GM10248 (cell line): ENCODE measurements around the gene NADK2.

Experiments used
- CTCF ChIA-PET: fragments of 300-600 bp; sonication (Branson Sonifier 250); formaldehyde crosslinking; extraction: SDS; loops from one replicate; lab custom pipeline; 2021; ENCODE audit warnings: antibody characterized with exemption; lab: Yijun Ruan, JAX
- POLR2A ChIA-PET: fragments of 350-650 bp; sonication (Branson Sonifier 250); formaldehyde crosslinking; extraction: SDS; loops from one replicate; lab custom pipeline; 2020; ENCODE audit warnings: antibody characterized with exemption; lab: Yijun Ruan, JAX
- DNase-seq: peaks from one replicate; pipeline ENCODE4 v3.0.0; 2012; ENCODE audit errors: extremely low spot score
- TF ChIP-seq, protein P1 (sequence below): IDR thresholded peaks from 2 replicates; pipeline ENCODE4 v1.5.1; 2012; ENCODE audit warnings: mild to moderate bottlenecking, low read depth; ENCODE audit errors: extremely low read depth, missing control alignments, control extremely low read depth

The NADK2 gene

GRCh38 chr5:36150676-36151433 is 90.9 kb downstream of the NADK2 start:
- POLR2A ChIA-PET, result no interaction called here
- peak; percentile 50 for DNase-seq
- TF ChIP-seq, protein P1, sequence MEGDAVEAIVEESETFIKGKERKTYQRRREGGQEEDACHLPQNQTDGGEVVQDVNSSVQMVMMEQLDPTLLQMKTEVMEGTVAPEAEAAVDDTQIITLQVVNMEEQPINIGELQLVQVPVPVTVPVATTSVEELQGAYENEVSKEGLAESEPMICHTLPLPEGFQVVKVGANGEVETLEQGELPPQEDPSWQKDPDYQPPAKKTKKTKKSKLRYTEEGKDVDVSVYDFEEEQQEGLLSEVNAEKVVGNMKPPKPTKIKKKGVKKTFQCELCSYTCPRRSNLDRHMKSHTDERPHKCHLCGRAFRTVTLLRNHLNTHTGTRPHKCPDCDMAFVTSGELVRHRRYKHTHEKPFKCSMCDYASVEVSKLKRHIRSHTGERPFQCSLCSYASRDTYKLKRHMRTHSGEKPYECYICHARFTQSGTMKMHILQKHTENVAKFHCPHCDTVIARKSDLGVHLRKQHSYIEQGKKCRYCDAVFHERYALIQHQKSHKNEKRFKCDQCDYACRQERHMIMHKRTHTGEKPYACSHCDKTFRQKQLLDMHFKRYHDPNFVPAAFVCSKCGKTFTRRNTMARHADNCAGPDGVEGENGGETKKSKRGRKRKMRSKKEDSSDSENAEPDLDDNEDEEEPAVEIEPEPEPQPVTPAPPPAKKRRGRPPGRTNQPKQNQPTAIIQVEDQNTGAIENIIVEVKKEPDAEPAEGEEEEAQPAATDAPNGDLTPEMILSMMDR, result no peak
- CTCF ChIA-PET, result interaction anchor here (0.9 to 3.0 kb wide), 5 partner anchors 12 to 226 kb away, joined by 3 to 12 read pairs (median 4); no protein-coding TSS in a partner anchor

GRCh38 chr5:36147681-36148080 is 94.0 kb downstream of the NADK2 start:
- DNase-seq, result no peak
- TF ChIP-seq, protein P1, result no peak
- CTCF ChIA-PET, result interaction anchor here (1.0 kb wide), 1 partner anchor 8 kb away, joined by 3 read pairs; no protein-coding TSS in a partner anchor
- POLR2A ChIA-PET, result no interaction called here

DNA sequence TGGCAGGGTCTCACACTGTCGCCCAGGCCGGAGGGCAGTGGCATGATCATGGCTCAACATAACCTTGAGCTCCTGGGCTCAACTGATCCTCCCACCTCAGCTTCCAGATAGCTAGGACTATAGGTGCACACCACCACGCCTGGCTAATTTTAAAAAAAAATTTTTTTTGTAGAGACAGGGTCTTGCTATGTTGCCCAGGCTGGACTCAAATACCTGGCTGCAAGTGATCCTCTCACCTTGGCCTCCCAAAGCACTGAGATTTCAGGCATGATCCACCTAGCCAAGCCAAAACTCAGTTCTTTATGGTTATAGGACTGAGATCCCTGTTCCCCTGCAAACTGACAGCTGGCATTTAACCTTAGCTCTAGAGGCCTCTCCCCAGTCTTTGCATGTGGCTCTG is 95.3 kb downstream of the NADK2 start:
- POLR2A ChIA-PET, result no interaction called here
- TF ChIP-seq, protein P1, result no peak
- no peak for DNase-seq
- CTCF ChIA-PET, result interaction anchor here (0.7 to 2.2 kb wide), 6 partner anchors 10 to 95 kb away, joined by 3 to 7 read pairs (median 4); partner anchors contain the start of gene NADK2

GRCh38 chr5:36145311-36145710 is 96.4 kb downstream of the NADK2 start:
- CTCF ChIA-PET, result interaction anchor here (1.2 to 2.2 kb wide), 4 partner anchors 11 to 96 kb away, joined by 3 to 7 read pairs (median 5); partner anchors contain the start of gene NADK2
- no peak for DNase-seq
- TF ChIP-seq, protein P1, result no peak
- POLR2A ChIA-PET, result no interaction called here
